CD14-positive monocyte (primary cell): Measurements from ENCODE around the gene AIPL1. TPM values are rescaled to one million over a fixed set of nuclear protein-coding genes. Genes with fewer than 3 reads are reported as not detected.

Experiments
- DNase-seq, 3 donors: peaks; one replicate each; pipeline ENCODE4 v3.0.0-alpha.2; 2011 to 2022
- H2AFZ ChIP-seq: 2 replicates; pipeline ENCODE4 v1.6.0; 2012; ENCODE audit warnings: mild to moderate bottlenecking, low read depth, low read length, inconsistent platforms; ENCODE audit not compliant: insufficient read depth, poor library complexity, severe bottlenecking
- H3K27ac ChIP-seq, 2 donors: 1 replicate in 1 of 2; 2 replicates in 1 of 2; pipeline ENCODE4 v1.5.1; 2012 to 2013; ENCODE audit warnings: low read length in 2 of 2, control low read depth in 1 of 2, inconsistent platforms in 1 of 2, low read depth in 1 of 2, mild to moderate bottlenecking in 1 of 2
- H3K27me3 ChIP-seq, 2 donors: one replicate each; pipeline versions ENCODE4 v1.6.0 to v1.6.1; 2011 to 2013; ENCODE audit warnings: low read length in 2 of 2; ENCODE audit not compliant: control insufficient read depth in 2 of 2, insufficient read depth in 2 of 2
- H3K36me3 ChIP-seq, 2 donors: replicated peaks in 1 of 2; 1 replicate in 1 of 2; 2 replicates in 1 of 2; pipeline versions ENCODE4 v1.5.1 to v1.6.1; 2012 to 2013; ENCODE audit warnings: low read length in 2 of 2, control low read depth in 1 of 2, inconsistent platforms in 1 of 2, mild to moderate bottlenecking in 1 of 2; ENCODE audit not compliant: insufficient read depth in 2 of 2, control insufficient read depth in 1 of 2
- H3K4me1 ChIP-seq, 2 donors: 1 replicate in 1 of 2; 2 replicates in 1 of 2; pipeline versions ENCODE4 v1.5.1 to v1.6.1; 2012 to 2013; ENCODE audit warnings: low read length in 2 of 2, control low read depth in 1 of 2, inconsistent platforms in 1 of 2, mild to moderate bottlenecking in 1 of 2, moderate library complexity in 1 of 2; ENCODE audit not compliant: insufficient read depth in 2 of 2, control insufficient read depth in 1 of 2
- H3K4me2 ChIP-seq: replicated peaks from 2 replicates; pipeline ENCODE3; 2012; ENCODE audit warnings: low read length, moderate library complexity, mild to moderate bottlenecking; ENCODE audit not compliant: poor library complexity, severe bottlenecking; ENCODE audit errors: extremely low read depth
- H3K4me3 ChIP-seq, 3 experiments: fragments of 200-600 bp in 1 of 3; sonication (generic) in 1 of 3; replicated peaks in 1 of 3; 1 replicate in 2 of 3; 2 replicates in 1 of 3; pipeline ENCODE4 v1.5.1; 2011 to 2013; ENCODE audit warnings: low read length in 3 of 3, mild to moderate bottlenecking in 3 of 3, control low read depth in 2 of 3, low read depth in 2 of 3, inconsistent platforms in 1 of 3, moderate library complexity in 1 of 3
- H3K79me2 ChIP-seq: 2 replicates; pipeline ENCODE4 v1.6.0; 2012; ENCODE audit warnings: mild to moderate bottlenecking, control low read depth, inconsistent platforms, low read length, moderate library complexity; ENCODE audit not compliant: insufficient read depth
- H3K9ac ChIP-seq: 2 replicates; pipeline ENCODE4 v1.6.0; 2017; ENCODE audit warnings: low read length, mild to moderate bottlenecking; ENCODE audit not compliant: insufficient read depth, poor library complexity, severe bottlenecking
- H3K9me3 ChIP-seq, 2 donors: replicated peaks in 1 of 2; 1 replicate in 1 of 2; 2 replicates in 1 of 2; pipeline versions ENCODE4 v1.5.1 to v1.6.1; 2012 to 2013; ENCODE audit warnings: low read length in 2 of 2, control low read depth in 1 of 2; ENCODE audit not compliant: control insufficient read depth in 1 of 2, insufficient read depth in 1 of 2
- H4K20me1 ChIP-seq: 2 replicates; pipeline ENCODE4 v1.6.0; 2012; ENCODE audit warnings: mild to moderate bottlenecking, low read length, control low read depth, moderate library complexity; ENCODE audit not compliant: insufficient read depth
- H3K27ac Mint-ChIP-seq, 7 donors: one replicate each; pipeline ENCODE4 v1.8.0; 2020; ENCODE audit warnings: mild to moderate bottlenecking in 7 of 7, mixed read lengths in 7 of 7, moderate library complexity in 6 of 7, inconsistent platforms in 2 of 7
- H3K27me3 Mint-ChIP-seq, 3 donors: one replicate each; pipeline ENCODE4 v1.8.0; 2021 to 2022; ENCODE audit warnings: low read depth in 3 of 3, mild to moderate bottlenecking in 3 of 3, mixed read lengths in 3 of 3, moderate library complexity in 3 of 3, inconsistent platforms in 1 of 3
- H3K36me3 Mint-ChIP-seq, 2 donors: one replicate each; pipeline ENCODE4 v1.8.0; 2020; ENCODE audit warnings: mixed read lengths in 2 of 2, inconsistent platforms in 1 of 2, mild to moderate bottlenecking in 1 of 2
- H3K4me1 Mint-ChIP-seq: one replicate; pipeline ENCODE4 v1.8.0; 2020; ENCODE audit warnings: mild to moderate bottlenecking, mixed read lengths
- H3K4me3 Mint-ChIP-seq, 2 donors: one replicate each; pipeline ENCODE4 v1.8.0; 2020; ENCODE audit warnings: mild to moderate bottlenecking in 2 of 2, mixed read lengths in 2 of 2, moderate library complexity in 1 of 2
- H3K9me3 Mint-ChIP-seq, 7 donors: one replicate each; pipeline ENCODE4 v1.8.0; 2020 to 2022; ENCODE audit warnings: mixed read lengths in 7 of 7, mild to moderate bottlenecking in 6 of 7, moderate library complexity in 6 of 7, inconsistent platforms in 2 of 7
- CTCF ChIP-seq: fragments of 200-600 bp; IDR thresholded peaks from one replicate; pipeline ENCODE4 v1.8.0; 2022; ENCODE audit warnings: antibody characterized with exemption, mild to moderate bottlenecking
- WGBS: methylation state at CpG from one replicate; pipeline ENCODE4 v1.1.5; 2013; ENCODE audit warnings: missing lambda C conversion rate; ENCODE audit not compliant: insufficient coverage; 5-methylcytosine and 5-hydroxymethylcytosine counted together
- intact Hi-C, 2 donors: fragments of 100-400 bp; cut with micrococcal nuclease; formaldehyde crosslinking; loops; one replicate each; pipeline versions ENCODE4 v1.15.0 to v1.15.1; 2023
- polyA plus RNA-seq, 3 donors: library from polyadenylated mRNA; depleted of rRNA in 1 of 3; unstranded in 2 of 3; stranded (reverse) in 1 of 3; fragments of 300-500 nt in 2 of 3; fragments of >200 nt in 1 of 3; fragmentation: Illumina TruSeq in 2 of 3; gene quantifications; 1 replicate in 2 of 3; 2 replicates in 1 of 3; pipeline ENCODE4 v1.2.3, GENCODE V29; 2012 to 2021

AIPL1 gene
- polyA plus RNA-seq, 3 donors = not detected

- no peak overlapping the region for H3K27ac Mint-ChIP-seq
- H3K4me3 Mint-ChIP-seq = peak overlapping the region in 1 of 2 donors; percentile 57
- Histone ChIP-seq H3K4me1 (peaks cover 15 to 18% of the 10 kb centered on the region in 2 donors), H3K4me2 (no peak overlapping the region), H3K79me2 (no peaks in the 10 kb centered on the region), H3K4me3 (no peak overlapping the region), H3K9me3 (peaks cover under 1 to 3% of the 10 kb centered on the region in 2 donors), H3K36me3 (no peaks in the 10 kb centered on the region), H3K27me3 (peaks cover 0 to 68% of the 10 kb centered on the region in 2 donors), H2AFZ (no peak overlapping the region), H3K27ac (no peak overlapping the region), H3K9ac (no peak overlapping the region), H4K20me1 (no peaks in the 10 kb centered on the region)
- peaks cover 40 to 72% (median 58%) of the 10 kb centered on the region in 3 donors for H3K27me3 Mint-ChIP-seq
- WGBS = 98% methylated on average over 17 of the region's 18 CpGs
- no peak for DNase-seq
- H3K36me3 Mint-ChIP-seq = peaks cover 0 to 2% of the 10 kb centered on the region in 2 donors
- H3K4me1 Mint-ChIP-seq = peaks cover 24% of the 10 kb centered on the region
- peaks cover 0 to 6% (median 2%) of the 10 kb centered on the region in 7 donors for H3K9me3 Mint-ChIP-seq
- no peak for TF ChIP-seq CTCF
- intact Hi-C loops = loop anchor here in 1 of 2 donors (10.0 kb wide), 1 partner anchor 721 kb away; no protein-coding TSS in a partner anchor
Observed at GRCh38 chr17:6425407-6425806, 9.5 kb downstream of the AIPL1 start.

- H3K27ac Mint-ChIP-seq = no peak overlapping the region
- peak overlapping the region in 1 of 2 donors; percentile 40 for H3K4me3 Mint-ChIP-seq
- no peaks in the 10 kb centered on the region for H4K20me1 ChIP-seq
- H3K79me2 ChIP-seq = no peaks in the 10 kb centered on the region
- no peak overlapping the region for H3K9ac ChIP-seq
- peaks cover 24% of the 10 kb centered on the region for H3K4me1 Mint-ChIP-seq
- no peaks in the 10 kb centered on the region for H3K36me3 Mint-ChIP-seq
- intact Hi-C loops = loop anchor here (2.0 to 10.0 kb wide), 3 partner anchors 719 to 837 kb away; no protein-coding TSS in a partner anchor
- H3K4me3 ChIP-seq = no peak overlapping the region
- H3K27ac ChIP-seq = no peak overlapping the region
- peaks cover 36 to 73% (median 50%) of the 10 kb centered on the region in 3 donors for H3K27me3 Mint-ChIP-seq
- 86% methylated on average over 5 of the region's 14 CpGs for WGBS
- no peaks in the 10 kb centered on the region for H3K9me3 ChIP-seq
- H3K4me1 ChIP-seq = peaks cover 15 to 18% of the 10 kb centered on the region in 2 donors
- TF ChIP-seq CTCF = no peak
- peaks cover 0 to 63% of the 10 kb centered on the region in 2 donors for H3K27me3 ChIP-seq
- no peak overlapping the region for H2AFZ ChIP-seq
- H3K36me3 ChIP-seq = no peaks in the 10 kb centered on the region
- H3K4me2 ChIP-seq = no peak overlapping the region
- no peak for DNase-seq
- H3K9me3 Mint-ChIP-seq = peaks cover 0 to 3% (median 0%) of the 10 kb centered on the region in 7 donors
Observed at GRCh38 chr17:6423931-6424330, 11.0 kb downstream of the AIPL1 start.
